ENCODE measurements around the gene ABCD3. TPM values are rescaled to one million over a fixed set of nuclear protein-coding genes. Genes with fewer than 3 reads are reported as not detected.

Gene ABCD3
- total RNA-seq, 4 donors from 2014 or later: 33.4 to 42.8 (median 36.6) TPM

DNA sequence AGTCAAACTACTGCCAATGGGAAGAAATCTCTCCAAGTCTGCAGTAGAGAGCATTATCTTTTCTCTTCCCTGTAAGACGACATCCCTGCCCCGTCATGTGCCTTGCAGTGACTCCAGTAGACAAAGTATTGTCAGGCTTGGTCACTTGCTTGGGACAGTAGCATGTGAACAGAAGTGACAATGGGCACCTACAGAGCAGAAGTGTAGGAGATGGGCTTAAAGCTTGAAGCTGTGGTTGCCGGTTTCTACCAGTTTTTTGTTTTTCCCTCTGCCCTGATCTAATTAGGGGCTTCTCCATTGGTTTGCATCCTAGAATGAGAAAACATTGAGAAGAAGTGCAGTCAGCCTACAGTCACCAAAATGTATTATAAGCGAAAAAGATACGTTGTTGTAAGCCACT lies 110.6 kb downstream of the ABCD3 start:
- Histone ChIP-seq H3K27me3 (no peaks in the 10 kb centered on the region), H3K27ac (no peak overlapping the region), H3K4me1 (no peaks in the 10 kb centered on the region), H3K36me3 (no peaks in the 10 kb centered on the region), H3K9me3 (no peaks in the 10 kb centered on the region), H3K4me3 (no peak overlapping the region)
- intact Hi-C loops (cut with DNase I; ENCODE audit: low total_unique reads) (no loop called here), in situ Hi-C loops (cut with MboI; ENCODE audit: low sequenced_read_pairs in 4 of 4) (loop anchor here in 2 of 4 donors (10.0 kb wide), 1 partner anchor 276 kb away; no protein-coding TSS in a partner anchor)
- DNase-seq (no peak), ATAC-seq (no peak)
- TF ChIP-seq, protein P1, sequence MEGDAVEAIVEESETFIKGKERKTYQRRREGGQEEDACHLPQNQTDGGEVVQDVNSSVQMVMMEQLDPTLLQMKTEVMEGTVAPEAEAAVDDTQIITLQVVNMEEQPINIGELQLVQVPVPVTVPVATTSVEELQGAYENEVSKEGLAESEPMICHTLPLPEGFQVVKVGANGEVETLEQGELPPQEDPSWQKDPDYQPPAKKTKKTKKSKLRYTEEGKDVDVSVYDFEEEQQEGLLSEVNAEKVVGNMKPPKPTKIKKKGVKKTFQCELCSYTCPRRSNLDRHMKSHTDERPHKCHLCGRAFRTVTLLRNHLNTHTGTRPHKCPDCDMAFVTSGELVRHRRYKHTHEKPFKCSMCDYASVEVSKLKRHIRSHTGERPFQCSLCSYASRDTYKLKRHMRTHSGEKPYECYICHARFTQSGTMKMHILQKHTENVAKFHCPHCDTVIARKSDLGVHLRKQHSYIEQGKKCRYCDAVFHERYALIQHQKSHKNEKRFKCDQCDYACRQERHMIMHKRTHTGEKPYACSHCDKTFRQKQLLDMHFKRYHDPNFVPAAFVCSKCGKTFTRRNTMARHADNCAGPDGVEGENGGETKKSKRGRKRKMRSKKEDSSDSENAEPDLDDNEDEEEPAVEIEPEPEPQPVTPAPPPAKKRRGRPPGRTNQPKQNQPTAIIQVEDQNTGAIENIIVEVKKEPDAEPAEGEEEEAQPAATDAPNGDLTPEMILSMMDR (IDR thresholded peaks at IDR 0.05 in 4 of 5, conservative IDR thresholded peaks at IDR 0.05 in 1 of 5): no peak
- no peak for TF ChIP-seq POLR2A (IDR thresholded peaks at IDR 0.05)

DNA sequence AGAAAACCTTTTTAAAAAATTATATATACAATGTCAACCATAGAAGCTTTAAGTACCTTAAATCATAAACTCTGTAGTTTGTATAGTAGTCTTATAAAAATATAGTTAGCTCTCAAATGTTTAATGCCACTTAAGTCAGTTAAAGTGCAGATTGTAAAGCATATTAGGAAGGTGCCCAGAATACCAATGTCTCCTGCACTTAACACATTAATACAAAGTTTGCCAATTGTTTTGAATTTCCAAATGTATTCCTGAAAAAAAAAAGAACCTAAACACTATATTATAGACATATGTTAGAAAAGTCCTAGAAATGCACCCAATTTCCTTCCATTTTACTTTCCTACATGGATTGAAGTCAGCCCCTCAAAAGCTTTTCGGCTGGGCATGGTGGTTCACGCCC lies 111.2 kb downstream of the ABCD3 start:
- TF ChIP-seq POLR2A (IDR thresholded peaks at IDR 0.05): no peak
- TF ChIP-seq, protein P1 (IDR thresholded peaks at IDR 0.05 in 4 of 5, conservative IDR thresholded peaks at IDR 0.05 in 1 of 5): no peak
- no peak overlapping the region for H3K4me3 ChIP-seq
- no peak overlapping the region for H3K27ac ChIP-seq
- in situ Hi-C loops (cut with MboI; ENCODE audit: low sequenced_read_pairs in 4 of 4) (loop anchor here in 2 of 4 donors (10.0 kb wide), 1 partner anchor 275 kb away; no protein-coding TSS in a partner anchor), intact Hi-C loops (cut with DNase I; ENCODE audit: low total_unique reads) (no loop called here)
- no peaks in the 10 kb centered on the region for H3K4me1 ChIP-seq
- DNase-seq (no peak), ATAC-seq (no peak)
- no peaks in the 10 kb centered on the region for H3K9me3 ChIP-seq
- no peaks in the 10 kb centered on the region for H3K36me3 ChIP-seq
- H3K27me3 ChIP-seq: no peaks in the 10 kb centered on the region

DNA sequence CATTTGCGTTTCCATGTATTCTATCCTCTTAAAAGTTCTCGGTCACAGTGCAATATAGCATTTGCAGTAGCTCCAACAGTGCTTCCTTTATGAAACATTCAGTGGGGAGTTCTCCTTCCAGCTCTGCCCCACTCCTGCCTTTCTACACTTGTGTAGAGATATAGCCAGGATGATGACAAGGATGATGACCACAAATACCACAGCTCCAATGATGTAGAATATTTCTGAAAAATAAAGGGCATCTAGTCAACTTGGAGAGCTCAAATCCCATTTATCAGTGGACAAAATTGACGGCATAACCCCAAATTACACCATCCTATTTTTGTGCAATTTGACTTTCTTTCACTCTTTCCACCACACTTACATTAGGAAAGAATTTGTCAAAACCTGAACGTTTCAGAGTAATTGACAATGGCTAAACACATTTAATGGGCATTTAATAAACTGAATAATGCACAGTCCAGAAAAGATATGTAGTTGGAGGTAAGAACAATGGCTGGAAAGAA lies 112.2 kb downstream of the ABCD3 start:
- Histone ChIP-seq H3K36me3 (no peaks in the 10 kb centered on the region), H3K9me3 (no peaks in the 10 kb centered on the region), H3K4me3 (no peak overlapping the region), H3K4me1 (no peaks in the 10 kb centered on the region), H3K27me3 (no peaks in the 10 kb centered on the region), H3K27ac (no peak overlapping the region)
- intact Hi-C loops (cut with DNase I; ENCODE audit: low total_unique reads) (no loop called here), in situ Hi-C loops (cut with MboI; ENCODE audit: low sequenced_read_pairs in 4 of 4) (no loop called here)
- TF ChIP-seq POLR2A (IDR thresholded peaks at IDR 0.05): no peak
- TF ChIP-seq, protein P1 (IDR thresholded peaks at IDR 0.05 in 4 of 5, conservative IDR thresholded peaks at IDR 0.05 in 1 of 5): no peak
- DNase-seq (no peak), ATAC-seq (no peak)

DNA sequence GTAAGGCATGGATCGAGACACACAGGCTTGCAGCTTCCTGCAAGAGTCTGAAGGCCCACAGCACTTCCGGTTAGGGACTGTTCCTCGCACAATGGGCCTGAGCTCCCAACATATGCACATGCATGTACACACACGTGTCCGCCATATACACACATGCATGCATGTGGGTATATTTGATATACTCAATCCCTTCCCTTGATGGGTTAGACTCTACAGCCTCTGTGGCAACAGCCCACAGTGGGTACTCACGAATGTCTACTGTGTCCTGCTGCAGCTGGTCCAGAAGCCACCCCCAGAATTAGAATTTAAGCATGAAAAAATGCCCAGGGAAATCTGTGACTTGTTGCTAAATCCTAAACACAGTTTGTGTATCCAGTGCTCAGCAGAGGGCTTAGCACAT lies 113.5 kb downstream of the ABCD3 start:
- no peak overlapping the region for H3K27ac ChIP-seq
- H3K36me3 ChIP-seq: no peaks in the 10 kb centered on the region
- intact Hi-C loops (cut with DNase I; ENCODE audit: low total_unique reads) (no loop called here), in situ Hi-C loops (cut with MboI; ENCODE audit: low sequenced_read_pairs in 4 of 4) (no loop called here)
- ATAC-seq (no peak), DNase-seq (no peak)
- H3K4me1 ChIP-seq: no peaks in the 10 kb centered on the region
- H3K9me3 ChIP-seq: no peaks in the 10 kb centered on the region
- no peaks in the 10 kb centered on the region for H3K27me3 ChIP-seq
- H3K4me3 ChIP-seq: no peak overlapping the region
- TF ChIP-seq, protein P1 (IDR thresholded peaks at IDR 0.05 in 4 of 5, conservative IDR thresholded peaks at IDR 0.05 in 1 of 5): no peak
- TF ChIP-seq POLR2A (IDR thresholded peaks at IDR 0.05): no peak

DNA sequence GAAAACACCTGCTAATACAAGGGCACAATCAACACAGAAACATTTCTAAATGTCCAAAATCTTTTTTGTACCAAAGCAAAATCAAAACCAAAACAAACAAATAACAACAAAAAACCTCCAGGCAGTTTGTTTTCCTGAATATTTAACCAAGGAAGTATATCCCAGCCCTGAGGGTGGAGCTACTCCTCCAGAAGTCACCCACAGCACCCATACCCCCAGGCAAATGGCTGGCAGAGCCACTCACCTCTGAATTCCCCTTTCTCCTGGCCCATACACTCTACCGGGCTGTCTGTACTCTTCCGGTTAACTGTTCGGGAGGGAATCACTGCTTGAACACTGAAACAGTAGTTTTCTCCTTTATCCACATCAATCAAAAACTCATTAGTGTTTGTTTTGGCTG lies 113.9 kb downstream of the ABCD3 start:
- DNase-seq: no peak
- no peaks in the 10 kb centered on the region for H3K36me3 ChIP-seq
- TF ChIP-seq POLR2A (IDR thresholded peaks at IDR 0.05): no peak
- TF ChIP-seq, protein P1 (IDR thresholded peaks at IDR 0.05 in 4 of 5, conservative IDR thresholded peaks at IDR 0.05 in 1 of 5): no peak
- H3K27ac ChIP-seq: no peak overlapping the region
- no peaks in the 10 kb centered on the region for H3K4me1 ChIP-seq
- intact Hi-C loops (cut with DNase I; ENCODE audit: low total_unique reads) (no loop called here), in situ Hi-C loops (cut with MboI; ENCODE audit: low sequenced_read_pairs in 4 of 4) (no loop called here)
- no peaks in the 10 kb centered on the region for H3K9me3 ChIP-seq
- no peak for ATAC-seq
- H3K27me3 ChIP-seq: no peaks in the 10 kb centered on the region
- H3K4me3 ChIP-seq: no peak overlapping the region

Measured in gastrocnemius medialis (tissue), 4 donors.